GM12878 (cell line): ENCODE data around the gene SLC16A10. TPM values are rescaled to one million over a fixed set of nuclear protein-coding genes. Genes with fewer than 3 reads are reported as not detected.

Source experiments
- ATF7 ChIP-seq: fragments of 450-650 bp; IDR thresholded peaks from 2 replicates; pipeline ENCODE4 v1.6.1; 2016; ENCODE audit warnings: low read depth, mild to moderate bottlenecking
- CHD2 ChIP-seq: IDR thresholded peaks from 2 replicates; pipeline ENCODE4 v1.6.1; 2011; ENCODE audit warnings: low read depth, low read length, improper control_type of control experiment, borderline replicate concordance
- DPF2 ChIP-seq: fragments of 450-650 bp; IDR thresholded peaks from 2 replicates; pipeline ENCODE4 v1.6.1; 2017; ENCODE audit warnings: mild to moderate bottlenecking
- EGR1 ChIP-seq, 2 experiments: IDR thresholded peaks; 1 replicate in 1 of 2; 2 replicates in 1 of 2; pipeline ENCODE4 v1.6.1; 2011 to 2012; ENCODE audit warnings: low read depth in 2 of 2, low read length in 2 of 2, borderline replicate concordance in 1 of 2, mild to moderate bottlenecking in 1 of 2, moderate library complexity in 1 of 2
- HSF1 ChIP-seq: fragments of 150-350 bp; IDR thresholded peaks from 2 replicates; pipeline ENCODE4 v1.6.1; 2014; ENCODE audit warnings: mild to moderate bottlenecking, low read depth, low read length
- IRF5 ChIP-seq: fragments of 450-650 bp; IDR thresholded peaks from 2 replicates; pipeline ENCODE4 v1.6.1; 2017; ENCODE audit warnings: borderline replicate concordance
- NBN ChIP-seq: fragments of 450-650 bp; IDR thresholded peaks from 2 replicates; pipeline ENCODE4 v1.6.1; 2016
- NFYB ChIP-seq: IDR thresholded peaks from 2 replicates; pipeline ENCODE4 v1.6.1; 2011; ENCODE audit warnings: low read depth, mild to moderate bottlenecking, low read length, improper control_type of control experiment, moderate library complexity; ENCODE audit not compliant: insufficient read depth
- POLR2AphosphoS5 ChIP-seq: IDR thresholded peaks from 2 replicates; pipeline ENCODE4 v1.6.1; 2011; ENCODE audit warnings: mild to moderate bottlenecking, low read length, inconsistent platforms
- POU2F2 ChIP-seq: IDR thresholded peaks from 3 replicates; pipeline ENCODE4 v1.6.1; 2011; ENCODE audit warnings: low read depth, mild to moderate bottlenecking, low read length, borderline replicate concordance
- RCOR1 ChIP-seq: conservative IDR thresholded peaks from 2 replicates; pipeline ENCODE4 v1.6.1; 2012; ENCODE audit warnings: low read depth, low read length, improper control_type of control experiment
- RUNX3 ChIP-seq: IDR thresholded peaks from 2 replicates; pipeline ENCODE4 v1.6.1; 2012; ENCODE audit warnings: low read length, inconsistent platforms
- SMAD5 ChIP-seq: IDR thresholded peaks from 2 replicates; pipeline ENCODE4 v1.6.1; 2016; ENCODE audit warnings: antibody characterized with exemption, low read depth
- SPI1 ChIP-seq: IDR thresholded peaks from 2 replicates; pipeline ENCODE4 v1.6.1; 2011; ENCODE audit warnings: low read depth, mild to moderate bottlenecking, low read length, moderate library complexity, borderline replicate concordance; ENCODE audit not compliant: insufficient read depth
- TARDBP ChIP-seq: IDR thresholded peaks from 2 replicates; pipeline ENCODE4 v1.6.1; 2016; ENCODE audit warnings: borderline replicate concordance
- TCF12 ChIP-seq: IDR thresholded peaks from 2 replicates; pipeline ENCODE4 v1.6.1; 2011; ENCODE audit warnings: low read depth, mild to moderate bottlenecking, low read length
- ZBED1 ChIP-seq: IDR thresholded peaks from 2 replicates; pipeline ENCODE4 v1.6.1; 2016; ENCODE audit warnings: borderline replicate concordance
- polyA plus RNA-seq, 11 experiments: library from polyadenylated mRNA; depleted of rRNA in 4 of 11; unstranded in 6 of 11; stranded (reverse) in 5 of 11; fragments of >200 nt; fragmentation: Nextera tagmentation in 4 of 11; fragmentation: Illumina TruSeq in 1 of 11; extraction: Ambion mirVana in 4 of 11; extraction: Trizol in 1 of 11; gene quantifications; 1 replicate in 1 of 11; 2 replicates in 10 of 11; pipeline versions ENCODE4 v1.2.1 to v1.2.3, GENCODE V29; 2011 to 2016; ENCODE audit warnings: inconsistent platforms in 2 of 11, missing spikeins in 2 of 11, low read depth in 1 of 11
- total RNA-seq, 4 experiments: library from RNA; depleted of rRNA in 3 of 4; stranded (reverse); fragments of >200 nt in 3 of 4; fragmentation: Illumina TruSeq in 1 of 4; extraction: Trizol in 1 of 4; gene quantifications; 2 replicates each; pipeline versions ENCODE4 v1.2.1 to v1.2.3, GENCODE V29; 2013 to 2021
- TF ChIP-seq, protein P1 (sequence below), 3 experiments: IDR thresholded peaks in 2 of 3; conservative IDR thresholded peaks in 1 of 3; 2 replicates each; pipeline ENCODE4 v1.5.1; 2011; ENCODE audit warnings: low read depth in 3 of 3, low read length in 3 of 3, mild to moderate bottlenecking in 3 of 3, control low read depth in 2 of 3, moderate library complexity in 2 of 3, inconsistent platforms in 1 of 3, mixed read lengths in 1 of 3; ENCODE audit not compliant: control insufficient read depth in 2 of 3, insufficient read depth in 1 of 3; ENCODE audit errors: extremely low read depth in 1 of 3
- TF ChIP-seq, protein P2 (sequence below): fragments of 450-650 bp; IDR thresholded peaks from 2 replicates; pipeline ENCODE4 v1.6.1; 2017; ENCODE audit warnings: mild to moderate bottlenecking, moderate library complexity
- TF ChIP-seq, protein P3 (sequence below): fragments of 450-650 bp; IDR thresholded peaks from 2 replicates; pipeline ENCODE4 v1.6.1; 2016; ENCODE audit warnings: mild to moderate bottlenecking

SLC16A10 gene
- total and polyA plus RNA-seq, 10 of the 15 experiments (the other 5 are each of a cell fraction or from before 2014, with no cell fraction given) = 2.3 to 19.0 (median 8.0) TPM

- TF ChIP-seq POU2F2 = no peak
- peak; percentile 87 for TF ChIP-seq ATF7
- no peak for TF ChIP-seq SMAD5
- TF ChIP-seq NBN = no peak
- TF ChIP-seq RUNX3 = no peak
- TF ChIP-seq RCOR1 = no peak
- TF ChIP-seq, protein P1, sequence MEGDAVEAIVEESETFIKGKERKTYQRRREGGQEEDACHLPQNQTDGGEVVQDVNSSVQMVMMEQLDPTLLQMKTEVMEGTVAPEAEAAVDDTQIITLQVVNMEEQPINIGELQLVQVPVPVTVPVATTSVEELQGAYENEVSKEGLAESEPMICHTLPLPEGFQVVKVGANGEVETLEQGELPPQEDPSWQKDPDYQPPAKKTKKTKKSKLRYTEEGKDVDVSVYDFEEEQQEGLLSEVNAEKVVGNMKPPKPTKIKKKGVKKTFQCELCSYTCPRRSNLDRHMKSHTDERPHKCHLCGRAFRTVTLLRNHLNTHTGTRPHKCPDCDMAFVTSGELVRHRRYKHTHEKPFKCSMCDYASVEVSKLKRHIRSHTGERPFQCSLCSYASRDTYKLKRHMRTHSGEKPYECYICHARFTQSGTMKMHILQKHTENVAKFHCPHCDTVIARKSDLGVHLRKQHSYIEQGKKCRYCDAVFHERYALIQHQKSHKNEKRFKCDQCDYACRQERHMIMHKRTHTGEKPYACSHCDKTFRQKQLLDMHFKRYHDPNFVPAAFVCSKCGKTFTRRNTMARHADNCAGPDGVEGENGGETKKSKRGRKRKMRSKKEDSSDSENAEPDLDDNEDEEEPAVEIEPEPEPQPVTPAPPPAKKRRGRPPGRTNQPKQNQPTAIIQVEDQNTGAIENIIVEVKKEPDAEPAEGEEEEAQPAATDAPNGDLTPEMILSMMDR (IDR thresholded peaks at IDR 0.05 in 2 of 3, conservative IDR thresholded peaks at IDR 0.05 in 1 of 3; ENCODE audit: control insufficient read depth in 2 of 3, extremely low read depth in 1 of 3, insufficient read depth in 1 of 3, low read depth in 3 of 3, low read length in 3 of 3) = no peak
- TF ChIP-seq, protein P2, sequence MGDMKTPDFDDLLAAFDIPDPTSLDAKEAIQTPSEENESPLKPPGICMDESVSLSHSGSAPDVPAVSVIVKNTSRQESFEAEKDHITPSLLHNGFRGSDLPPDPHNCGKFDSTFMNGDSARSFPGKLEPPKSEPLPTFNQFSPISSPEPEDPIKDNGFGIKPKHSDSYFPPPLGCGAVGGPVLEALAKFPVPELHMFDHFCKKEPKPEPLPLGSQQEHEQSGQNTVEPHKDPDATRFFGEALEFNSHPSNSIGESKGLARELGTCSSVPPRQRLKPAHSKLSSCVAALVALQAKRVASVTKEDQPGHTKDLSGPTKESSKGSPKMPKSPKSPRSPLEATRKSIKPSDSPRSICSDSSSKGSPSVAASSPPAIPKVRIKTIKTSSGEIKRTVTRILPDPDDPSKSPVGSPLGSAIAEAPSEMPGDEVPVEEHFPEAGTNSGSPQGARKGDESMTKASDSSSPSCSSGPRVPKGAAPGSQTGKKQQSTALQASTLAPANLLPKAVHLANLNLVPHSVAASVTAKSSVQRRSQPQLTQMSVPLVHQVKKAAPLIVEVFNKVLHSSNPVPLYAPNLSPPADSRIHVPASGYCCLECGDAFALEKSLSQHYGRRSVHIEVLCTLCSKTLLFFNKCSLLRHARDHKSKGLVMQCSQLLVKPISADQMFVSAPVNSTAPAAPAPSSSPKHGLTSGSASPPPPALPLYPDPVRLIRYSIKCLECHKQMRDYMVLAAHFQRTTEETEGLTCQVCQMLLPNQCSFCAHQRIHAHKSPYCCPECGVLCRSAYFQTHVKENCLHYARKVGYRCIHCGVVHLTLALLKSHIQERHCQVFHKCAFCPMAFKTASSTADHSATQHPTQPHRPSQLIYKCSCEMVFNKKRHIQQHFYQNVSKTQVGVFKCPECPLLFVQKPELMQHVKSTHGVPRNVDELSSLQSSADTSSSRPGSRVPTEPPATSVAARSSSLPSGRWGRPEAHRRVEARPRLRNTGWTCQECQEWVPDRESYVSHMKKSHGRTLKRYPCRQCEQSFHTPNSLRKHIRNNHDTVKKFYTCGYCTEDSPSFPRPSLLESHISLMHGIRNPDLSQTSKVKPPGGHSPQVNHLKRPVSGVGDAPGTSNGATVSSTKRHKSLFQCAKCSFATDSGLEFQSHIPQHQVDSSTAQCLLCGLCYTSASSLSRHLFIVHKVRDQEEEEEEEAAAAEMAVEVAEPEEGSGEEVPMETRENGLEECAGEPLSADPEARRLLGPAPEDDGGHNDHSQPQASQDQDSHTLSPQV = 0 out of 2 replicates have a peak, but pooled peaks have one; percentile 59
- peak; percentile 54; the same call in 1 of the 2 replicates for TF ChIP-seq SPI1
- no peak for TF ChIP-seq ZBED1
- TF ChIP-seq HSF1 = no peak
- TF ChIP-seq DPF2 = no peak
- TF ChIP-seq POLR2AphosphoS5 = no peak
- TF ChIP-seq IRF5 = no peak
- no peak for TF ChIP-seq EGR1 (IDR thresholded peaks at IDR 0.05; ENCODE audit: borderline replicate concordance in 1 of 2, low read depth in 2 of 2, low read length in 2 of 2)
- no peak for TF ChIP-seq TCF12
- no peak for TF ChIP-seq CHD2
- no peak for TF ChIP-seq NFYB
- TF ChIP-seq, protein P3, sequence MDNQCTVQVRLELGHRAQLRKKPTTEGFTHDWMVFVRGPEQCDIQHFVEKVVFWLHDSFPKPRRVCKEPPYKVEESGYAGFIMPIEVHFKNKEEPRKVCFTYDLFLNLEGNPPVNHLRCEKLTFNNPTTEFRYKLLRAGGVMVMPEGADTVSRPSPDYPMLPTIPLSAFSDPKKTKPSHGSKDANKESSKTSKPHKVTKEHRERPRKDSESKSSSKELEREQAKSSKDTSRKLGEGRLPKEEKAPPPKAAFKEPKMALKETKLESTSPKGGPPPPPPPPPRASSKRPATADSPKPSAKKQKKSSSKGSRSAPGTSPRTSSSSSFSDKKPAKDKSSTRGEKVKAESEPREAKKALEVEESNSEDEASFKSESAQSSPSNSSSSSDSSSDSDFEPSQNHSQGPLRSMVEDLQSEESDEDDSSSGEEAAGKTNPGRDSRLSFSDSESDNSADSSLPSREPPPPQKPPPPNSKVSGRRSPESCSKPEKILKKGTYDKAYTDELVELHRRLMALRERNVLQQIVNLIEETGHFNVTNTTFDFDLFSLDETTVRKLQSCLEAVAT = 0 out of 2 replicates have a peak, but pooled peaks have one; percentile 62
- TF ChIP-seq TARDBP = no peak
Measured at GRCh38 chr6:111267764-111268333, 180.5 kb downstream of the SLC16A10 start (continued).
